HEK293 (cell line): Measurements from ENCODE around the gene CDON.

Source experiments
- EGR2 ChIP-seq: fragments of 450-650 bp; formaldehyde crosslinking; IDR thresholded peaks from 2 replicates; pipeline ENCODE4 v1.5.1; 2016; ENCODE audit warnings: low read depth, missing biosample characterization, missing genetic modification characterization
- ZBTB7A ChIP-seq: fragments of 450-650 bp; formaldehyde crosslinking; IDR thresholded peaks from 2 replicates; pipeline ENCODE4 v1.5.1; 2016; ENCODE audit warnings: low read depth, missing biosample characterization, missing genetic modification characterization
- ZFP37 ChIP-seq: fragments of 450-650 bp; formaldehyde crosslinking; IDR thresholded peaks from 2 replicates; pipeline ENCODE4 v1.5.1; 2016; ENCODE audit warnings: missing biosample characterization, missing genetic modification characterization
- ZNF138 ChIP-seq: fragments of 450-650 bp; formaldehyde crosslinking; IDR thresholded peaks from 2 replicates; pipeline ENCODE4 v1.5.1; 2016; ENCODE audit warnings: missing biosample characterization, missing genetic modification characterization, borderline replicate concordance
- ZNF341 ChIP-seq: fragments of 450-650 bp; formaldehyde crosslinking; IDR thresholded peaks from 2 replicates; pipeline ENCODE4; 2016; ENCODE audit warnings: low read depth, missing biosample characterization, missing genetic modification characterization
- ZNF433 ChIP-seq: fragments of 450-650 bp; formaldehyde crosslinking; IDR thresholded peaks from 2 replicates; pipeline ENCODE4 v1.5.1; 2016; ENCODE audit warnings: missing biosample characterization, missing genetic modification characterization, low read depth
- ZSCAN30 ChIP-seq: fragments of 450-650 bp; IDR thresholded peaks from 2 replicates; pipeline ENCODE4 v1.5.1; 2018; ENCODE audit warnings: missing biosample characterization, mild to moderate bottlenecking, missing genetic modification characterization, moderate library complexity
- TF ChIP-seq, protein P1 (sequence below): fragments of 450-650 bp; formaldehyde crosslinking; conservative IDR thresholded peaks from 2 replicates; pipeline ENCODE4 v1.5.1; 2016; ENCODE audit warnings: low read depth, missing biosample characterization, missing genetic modification characterization
- TF ChIP-seq, protein P2 (sequence below): fragments of 450-650 bp; formaldehyde crosslinking; IDR thresholded peaks from 2 replicates; pipeline ENCODE4 v1.5.1; 2016; ENCODE audit warnings: missing biosample characterization, missing genetic modification characterization
- TF ChIP-seq, protein P3 (sequence below): fragments of 450-650 bp; formaldehyde crosslinking; IDR thresholded peaks from 2 replicates; pipeline ENCODE4 v1.5.1; 2016; ENCODE audit warnings: missing biosample characterization, missing genetic modification characterization

DNA sequence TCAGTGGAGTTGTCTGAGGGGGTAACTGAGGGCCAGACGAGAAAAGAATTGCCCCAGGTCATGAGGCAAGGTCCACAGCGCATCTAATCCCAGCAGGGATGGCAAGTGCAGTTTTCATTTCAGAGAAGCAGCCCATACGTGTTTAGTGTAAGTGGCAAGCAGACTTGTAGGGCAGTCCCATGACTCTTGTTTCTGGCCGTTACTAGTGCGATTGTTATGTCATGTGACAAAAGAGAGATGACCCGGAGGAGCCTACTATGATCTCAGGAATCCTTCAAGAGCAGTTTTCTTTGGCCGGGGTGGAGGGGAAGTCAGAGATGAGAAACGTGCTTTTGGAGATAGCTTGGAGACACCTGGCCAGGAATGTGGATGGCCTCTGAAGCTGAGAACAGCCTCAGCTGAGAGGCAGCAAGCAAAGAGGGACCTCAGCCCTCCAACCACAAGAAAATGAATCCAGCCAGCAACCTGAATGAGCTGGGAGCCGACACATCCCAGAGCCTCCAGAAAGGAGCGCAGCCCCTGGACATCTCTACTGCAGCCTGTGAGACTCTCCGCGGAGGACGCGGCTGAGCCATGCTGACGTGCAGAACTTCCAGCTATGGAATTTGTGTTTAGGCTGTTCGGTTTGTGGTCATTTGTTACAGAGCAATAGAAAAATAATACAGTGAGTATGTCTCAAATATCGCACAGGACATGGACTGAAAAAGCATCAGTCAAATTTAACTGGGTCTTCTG lies 44.1 kb upstream of the CDON start:
- TF ChIP-seq ZSCAN30 (tag by site-specific recombination) (no peak), ZBTB7A (tag by site-specific recombination) (no peak), ZNF341 (tag by site-specific recombination) (no peak), ZNF433 (no peak), EGR2 (no peak), ZNF138 (tag by site-specific recombination) (no peak), ZFP37 (no peak)
- TF ChIP-seq, protein P1, sequence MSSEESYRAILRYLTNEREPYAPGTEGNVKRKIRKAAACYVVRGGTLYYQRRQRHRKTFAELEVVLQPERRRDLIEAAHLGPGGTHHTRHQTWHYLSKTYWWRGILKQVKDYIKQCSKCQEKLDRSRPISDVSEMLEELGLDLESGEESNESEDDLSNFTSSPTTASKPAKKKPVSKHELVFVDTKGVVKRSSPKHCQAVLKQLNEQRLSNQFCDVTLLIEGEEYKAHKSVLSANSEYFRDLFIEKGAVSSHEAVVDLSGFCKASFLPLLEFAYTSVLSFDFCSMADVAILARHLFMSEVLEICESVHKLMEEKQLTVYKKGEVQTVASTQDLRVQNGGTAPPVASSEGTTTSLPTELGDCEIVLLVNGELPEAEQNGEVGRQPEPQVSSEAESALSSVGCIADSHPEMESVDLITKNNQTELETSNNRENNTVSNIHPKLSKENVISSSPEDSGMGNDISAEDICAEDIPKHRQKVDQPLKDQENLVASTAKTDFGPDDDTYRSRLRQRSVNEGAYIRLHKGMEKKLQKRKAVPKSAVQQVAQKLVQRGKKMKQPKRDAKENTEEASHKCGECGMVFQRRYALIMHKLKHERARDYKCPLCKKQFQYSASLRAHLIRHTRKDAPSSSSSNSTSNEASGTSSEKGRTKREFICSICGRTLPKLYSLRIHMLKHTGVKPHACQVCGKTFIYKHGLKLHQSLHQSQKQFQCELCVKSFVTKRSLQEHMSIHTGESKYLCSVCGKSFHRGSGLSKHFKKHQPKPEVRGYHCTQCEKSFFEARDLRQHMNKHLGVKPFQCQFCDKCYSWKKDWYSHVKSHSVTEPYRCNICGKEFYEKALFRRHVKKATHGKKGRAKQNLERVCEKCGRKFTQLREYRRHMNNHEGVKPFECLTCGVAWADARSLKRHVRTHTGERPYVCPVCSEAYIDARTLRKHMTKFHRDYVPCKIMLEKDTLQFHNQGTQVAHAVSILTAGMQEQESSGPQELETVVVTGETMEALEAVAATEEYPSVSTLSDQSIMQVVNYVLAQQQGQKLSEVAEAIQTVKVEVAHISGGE (tag by site-specific recombination) = no peak
- TF ChIP-seq, protein P2, sequence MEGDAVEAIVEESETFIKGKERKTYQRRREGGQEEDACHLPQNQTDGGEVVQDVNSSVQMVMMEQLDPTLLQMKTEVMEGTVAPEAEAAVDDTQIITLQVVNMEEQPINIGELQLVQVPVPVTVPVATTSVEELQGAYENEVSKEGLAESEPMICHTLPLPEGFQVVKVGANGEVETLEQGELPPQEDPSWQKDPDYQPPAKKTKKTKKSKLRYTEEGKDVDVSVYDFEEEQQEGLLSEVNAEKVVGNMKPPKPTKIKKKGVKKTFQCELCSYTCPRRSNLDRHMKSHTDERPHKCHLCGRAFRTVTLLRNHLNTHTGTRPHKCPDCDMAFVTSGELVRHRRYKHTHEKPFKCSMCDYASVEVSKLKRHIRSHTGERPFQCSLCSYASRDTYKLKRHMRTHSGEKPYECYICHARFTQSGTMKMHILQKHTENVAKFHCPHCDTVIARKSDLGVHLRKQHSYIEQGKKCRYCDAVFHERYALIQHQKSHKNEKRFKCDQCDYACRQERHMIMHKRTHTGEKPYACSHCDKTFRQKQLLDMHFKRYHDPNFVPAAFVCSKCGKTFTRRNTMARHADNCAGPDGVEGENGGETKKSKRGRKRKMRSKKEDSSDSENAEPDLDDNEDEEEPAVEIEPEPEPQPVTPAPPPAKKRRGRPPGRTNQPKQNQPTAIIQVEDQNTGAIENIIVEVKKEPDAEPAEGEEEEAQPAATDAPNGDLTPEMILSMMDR (tag by site-specific recombination) = no peak
- TF ChIP-seq, protein P3, sequence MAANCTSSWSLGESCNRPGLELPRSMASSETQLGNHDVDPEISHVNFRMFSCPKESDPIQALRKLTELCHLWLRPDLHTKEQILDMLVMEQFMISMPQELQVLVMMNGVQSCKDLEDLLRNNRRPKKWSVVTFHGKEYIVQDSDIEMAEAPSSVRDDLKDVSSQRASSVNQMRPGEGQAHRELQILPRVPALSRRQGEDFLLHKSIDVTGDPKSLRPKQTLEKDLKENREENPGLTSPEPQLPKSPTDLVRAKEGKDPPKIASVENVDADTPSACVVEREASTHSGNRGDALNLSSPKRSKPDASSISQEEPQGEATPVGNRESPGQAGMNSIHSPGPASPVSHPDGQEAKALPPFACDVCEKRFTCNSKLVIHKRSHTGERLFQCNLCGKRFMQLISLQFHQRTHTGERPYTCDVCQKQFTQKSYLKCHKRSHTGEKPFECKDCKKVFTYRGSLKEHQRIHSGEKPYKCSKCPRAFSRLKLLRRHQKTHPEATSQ = no peak
